ENCODE results near the gene NFIX. TPM values are rescaled to one million over a fixed set of nuclear protein-coding genes. Genes with fewer than 3 reads are reported as not detected.

NFIX gene
- polyA plus RNA-seq, 3 donors, result 0.25 to 3.7 (median 0.90) TPM

DNA sequence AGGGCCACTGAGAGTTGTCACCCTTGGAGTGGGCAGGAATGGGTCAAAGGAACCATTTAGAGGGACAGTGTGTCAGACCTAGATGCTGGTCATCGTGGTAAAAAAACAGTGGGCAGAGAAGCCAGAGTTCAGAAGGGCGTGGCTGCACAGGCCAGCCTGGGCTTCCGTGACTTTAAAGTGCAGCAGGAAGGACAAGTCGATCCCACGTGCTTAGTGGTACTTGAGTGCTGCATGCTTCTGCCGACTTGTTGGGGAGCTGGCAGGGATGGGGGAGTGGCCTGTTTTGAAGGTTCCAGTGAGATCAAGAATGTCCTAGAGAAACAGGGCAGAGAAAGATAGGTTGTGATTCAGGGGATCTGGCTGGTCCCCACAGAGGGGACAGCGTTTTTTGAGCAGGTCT, 90.4 kb downstream of the NFIX start:
- Histone ChIP-seq H3K79me2 (ENCODE audit: insufficient read depth, low read length) (no peaks in the 10 kb centered on the region), H3K9ac (ENCODE audit: insufficient read depth, low read length, poor library complexity, severe bottlenecking) (no peak overlapping the region), H3K9me3 (replicated peaks in 1 of 2; ENCODE audit: control insufficient read depth in 1 of 2, insufficient read depth in 1 of 2, low read length in 2 of 2) (no peaks in the 10 kb centered on the region), H3K27ac (ENCODE audit: low read depth in 1 of 2, low read length in 2 of 2) (no peak overlapping the region), H4K20me1 (ENCODE audit: insufficient read depth, low read length) (no peaks in the 10 kb centered on the region), H3K4me2 (replicated peaks; ENCODE audit: extremely low read depth, low read length, poor library complexity, severe bottlenecking) (no peak overlapping the region), H3K4me3 (replicated peaks in 1 of 3; ENCODE audit: low read depth in 2 of 3, low read length in 3 of 3) (no peak overlapping the region), H3K4me1 (ENCODE audit: control insufficient read depth in 1 of 2, insufficient read depth in 2 of 2, low read length in 2 of 2) (peaks cover 0 to 3% of the 10 kb centered on the region in 2 donors), H2AFZ (ENCODE audit: insufficient read depth, low read depth, low read length, poor library complexity, severe bottlenecking) (no peak overlapping the region), H3K36me3 (replicated peaks in 1 of 2; ENCODE audit: control insufficient read depth in 1 of 2, insufficient read depth in 2 of 2, low read length in 2 of 2) (no peaks in the 10 kb centered on the region), H3K27me3 (ENCODE audit: control insufficient read depth in 2 of 2, insufficient read depth in 2 of 2, low read length in 2 of 2) (no peaks in the 10 kb centered on the region)
- peak overlapping the region in 1 of 7 donors; percentile 9 for H3K27ac Mint-ChIP-seq
- peaks cover 0 to 7% (median 4%) of the 10 kb centered on the region in 3 donors for H3K27me3 Mint-ChIP-seq (ENCODE audit: low read depth in 3 of 3)
- H3K36me3 Mint-ChIP-seq, result peaks cover 0 to 3% of the 10 kb centered on the region in 2 donors
- intact Hi-C loops (cut with micrococcal nuclease), result no loop called here
- TF ChIP-seq CTCF (IDR thresholded peaks at IDR 0.05), result no peak
- peaks cover 11% of the 10 kb centered on the region for H3K4me1 Mint-ChIP-seq
- DNase-seq, result no peak
- 36% methylated on average over 7 of the region's 7 CpGs for WGBS (ENCODE audit: insufficient coverage)
- no peak overlapping the region for H3K4me3 Mint-ChIP-seq
- no peaks in the 10 kb centered on the region for H3K9me3 Mint-ChIP-seq

GRCh38 chr19:13086341-13086740, 91.1 kb downstream of the NFIX start:
- no peaks in the 10 kb centered on the region for H3K9me3 Mint-ChIP-seq
- H3K4me2 ChIP-seq (replicated peaks; ENCODE audit: extremely low read depth, low read length, poor library complexity, severe bottlenecking), result no peak overlapping the region
- H3K79me2 ChIP-seq (ENCODE audit: insufficient read depth, low read length), result no peaks in the 10 kb centered on the region
- H3K27me3 Mint-ChIP-seq (ENCODE audit: low read depth in 3 of 3), result peaks cover 0 to 7% (median 3%) of the 10 kb centered on the region in 3 donors
- no peaks in the 10 kb centered on the region for H4K20me1 ChIP-seq (ENCODE audit: insufficient read depth, low read length)
- WGBS (ENCODE audit: insufficient coverage), result no CpG with 5 or more reads among the region's 2 CpGs
- intact Hi-C loops (cut with micrococcal nuclease), result no loop called here
- H3K4me3 ChIP-seq (replicated peaks in 1 of 3; ENCODE audit: low read depth in 2 of 3, low read length in 3 of 3), result no peak overlapping the region
- no peak for DNase-seq
- H3K4me3 Mint-ChIP-seq, result no peak overlapping the region
- H3K27me3 ChIP-seq (ENCODE audit: control insufficient read depth in 2 of 2, insufficient read depth in 2 of 2, low read length in 2 of 2), result no peaks in the 10 kb centered on the region
- TF ChIP-seq CTCF (IDR thresholded peaks at IDR 0.05), result no peak
- H3K27ac Mint-ChIP-seq, result no peak overlapping the region
- no peaks in the 10 kb centered on the region for H3K36me3 ChIP-seq (replicated peaks in 1 of 2; ENCODE audit: control insufficient read depth in 1 of 2, insufficient read depth in 2 of 2, low read length in 2 of 2)
- peaks cover 0 to 3% of the 10 kb centered on the region in 2 donors for H3K36me3 Mint-ChIP-seq
- no peak overlapping the region for H3K9ac ChIP-seq (ENCODE audit: insufficient read depth, low read length, poor library complexity, severe bottlenecking)
- peaks cover 0 to 3% of the 10 kb centered on the region in 2 donors for H3K4me1 ChIP-seq (ENCODE audit: control insufficient read depth in 1 of 2, insufficient read depth in 2 of 2, low read length in 2 of 2)
- H3K27ac ChIP-seq (ENCODE audit: low read depth in 1 of 2, low read length in 2 of 2), result no peak overlapping the region
- peaks cover 13% of the 10 kb centered on the region for H3K4me1 Mint-ChIP-seq
- H2AFZ ChIP-seq (ENCODE audit: insufficient read depth, low read depth, low read length, poor library complexity, severe bottlenecking), result no peak overlapping the region
- no peaks in the 10 kb centered on the region for H3K9me3 ChIP-seq (replicated peaks in 1 of 2; ENCODE audit: control insufficient read depth in 1 of 2, insufficient read depth in 1 of 2, low read length in 2 of 2)
